Right lobe of liver (tissue), 4 donors: ENCODE data around the gene MED27.

Experiments used
- CTCF ChIP-seq, 4 donors: fragments of 200-600 bp in 3 of 4; fragments of 450-650 bp in 1 of 4; IDR thresholded peaks; one replicate each; pipeline versions ENCODE4 v1.5.1 to v1.8.0; 2016 to 2022; ENCODE audit warnings: antibody characterized with exemption in 4 of 4, mild to moderate bottlenecking in 2 of 4
- POLR2A ChIP-seq: fragments of 450-650 bp; IDR thresholded peaks from one replicate; pipeline ENCODE4 v1.6.1; 2017; ENCODE audit warnings: antibody characterized with exemption, mild to moderate bottlenecking
- donor health status: DM: no; HTN: no; CAD: no.
- donor health status: DM: no; HTN: no; CAD: no.
- donor health status: DM: no; HTN: yes; CAD: no.

GRCh38 chr9:132127888-132128534 lies 48.3 kb upstream of the MED27 start:
- TF ChIP-seq CTCF (IDR thresholded peaks at IDR 0.05) (no peak), POLR2A (no peak)
